DMS153 treated with DMSO at 0.1 percent for 48 hours (cell line): Measurements from ENCODE around the gene U2AF1.
"Not testable (repeated sequence)": the region's sequence is repeated elsewhere in the genome, so short reads cannot be mapped to it uniquely, and the experiment has no call there.

ENCODE experiments used
- DNase-seq: peaks from one replicate; lab custom pipeline; 2025; ENCODE audit not compliant: unreplicated experiment; lab: John Stamatoyannopoulos, UW

Gene U2AF1, protein sequence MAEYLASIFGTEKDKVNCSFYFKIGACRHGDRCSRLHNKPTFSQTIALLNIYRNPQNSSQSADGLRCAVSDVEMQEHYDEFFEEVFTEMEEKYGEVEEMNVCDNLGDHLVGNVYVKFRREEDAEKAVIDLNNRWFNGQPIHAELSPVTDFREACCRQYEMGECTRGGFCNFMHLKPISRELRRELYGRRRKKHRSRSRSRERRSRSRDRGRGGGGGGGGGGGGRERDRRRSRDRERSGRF

DNA sequence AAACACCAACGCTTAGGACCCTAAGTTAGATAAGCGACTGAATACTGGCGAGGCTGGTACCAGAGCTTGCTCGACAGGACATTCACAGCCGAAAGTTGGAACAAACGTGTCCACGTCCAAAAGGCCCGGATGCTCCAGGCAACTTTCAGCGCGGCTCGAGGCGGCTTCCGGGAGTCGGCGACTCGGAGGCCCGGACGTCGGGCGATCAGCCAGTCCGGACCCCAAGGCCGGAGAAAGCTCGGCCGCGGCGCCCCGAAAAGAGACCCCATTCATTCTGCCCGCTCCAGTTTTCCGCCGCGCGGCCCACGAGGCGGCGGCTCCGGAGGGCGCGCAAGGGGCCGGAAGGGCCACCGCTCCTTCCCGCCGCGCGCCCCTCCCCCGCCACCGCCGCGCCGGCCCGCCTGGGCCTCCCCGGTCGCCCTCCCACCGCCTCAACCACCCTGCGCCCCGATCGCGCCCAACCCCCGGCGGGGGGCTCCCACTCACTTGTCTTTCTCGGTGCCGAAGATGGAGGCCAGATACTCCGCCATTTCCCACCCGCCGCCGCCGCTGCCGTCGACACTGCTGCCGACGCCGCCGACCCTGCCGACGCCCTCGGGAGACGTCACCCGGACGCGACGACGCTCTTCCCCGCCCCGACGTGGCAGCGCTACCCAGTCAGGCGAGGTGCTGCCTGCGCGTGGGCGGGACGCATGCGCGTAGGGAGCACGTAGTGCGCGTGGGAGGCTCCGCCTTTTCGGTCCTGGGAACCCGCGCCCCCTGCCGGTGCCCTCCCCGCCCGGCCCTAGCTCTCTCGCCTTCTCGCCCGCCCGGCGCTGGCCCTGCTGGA, at the start of gene U2AF1:
U2AF1 (minus strand) TSS at position 606 of the 829 bp plus-strand sequence; CDS start at position 530, 76 bp downstream.
- not testable (repeated sequence) for DNase-seq

DNA sequence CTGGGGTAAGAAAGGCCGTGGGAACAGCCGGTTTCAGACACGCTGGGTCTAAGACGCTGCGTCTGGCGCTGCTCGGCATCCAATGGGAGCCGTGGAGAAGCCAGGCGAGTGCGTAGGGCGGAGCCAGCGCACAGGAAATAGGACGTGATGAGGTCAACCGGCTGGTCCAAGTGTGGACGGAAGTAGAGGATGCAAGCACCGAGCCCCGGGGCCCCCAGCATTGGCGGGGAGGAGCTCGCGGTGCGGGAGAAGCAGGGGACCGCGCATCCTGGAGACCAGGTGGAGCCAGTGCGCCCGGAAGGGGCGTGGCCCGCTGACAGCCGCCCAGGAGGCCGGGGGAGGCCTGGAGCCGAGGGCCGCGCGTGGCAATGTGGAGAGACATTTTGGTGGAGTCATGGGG, 46.2 kb upstream of the U2AF1 start:
- DNase-seq: not testable (repeated sequence)

DNA sequence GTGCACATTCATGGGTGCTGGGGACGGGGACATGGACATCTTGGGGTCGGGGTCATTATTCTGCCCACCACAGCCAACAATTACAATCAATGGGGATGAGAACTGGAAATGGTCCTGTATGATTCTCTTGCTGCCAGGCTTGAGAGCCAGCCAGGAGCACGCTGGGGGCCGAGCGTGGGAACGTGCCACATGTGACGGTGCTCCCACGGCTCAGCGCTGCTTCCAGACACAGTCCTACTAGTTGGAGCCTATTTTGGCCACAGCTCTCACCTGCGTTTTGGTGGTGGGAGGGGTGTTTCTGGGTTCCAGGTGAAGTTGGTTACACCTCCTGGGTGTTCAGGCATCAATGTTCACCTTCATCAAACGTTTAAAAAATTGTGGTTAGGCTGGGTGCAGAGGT, 42.0 kb upstream of the U2AF1 start:
- DNase-seq: not testable (repeated sequence)

DNA sequence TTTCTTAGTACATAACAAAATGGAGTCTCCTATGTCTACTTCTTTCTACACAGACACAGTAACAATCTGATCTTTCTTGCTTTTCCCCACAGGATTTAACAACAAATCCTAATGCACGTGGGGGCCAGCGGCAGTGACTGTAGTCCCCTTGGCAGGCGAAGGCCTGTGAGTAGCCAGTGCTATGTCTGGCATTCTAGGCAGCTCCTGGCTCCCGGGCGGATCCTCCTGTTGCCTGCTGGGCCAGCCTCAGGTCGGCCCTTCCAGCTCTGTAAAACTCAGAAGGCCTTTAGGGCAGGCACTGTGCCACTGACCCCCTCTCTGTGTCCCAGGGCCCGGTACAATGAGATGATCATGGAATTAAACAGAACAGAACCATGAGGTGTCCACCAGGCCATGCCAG, 40.6 kb upstream of the U2AF1 start:
- not testable (repeated sequence) for DNase-seq

DNA sequence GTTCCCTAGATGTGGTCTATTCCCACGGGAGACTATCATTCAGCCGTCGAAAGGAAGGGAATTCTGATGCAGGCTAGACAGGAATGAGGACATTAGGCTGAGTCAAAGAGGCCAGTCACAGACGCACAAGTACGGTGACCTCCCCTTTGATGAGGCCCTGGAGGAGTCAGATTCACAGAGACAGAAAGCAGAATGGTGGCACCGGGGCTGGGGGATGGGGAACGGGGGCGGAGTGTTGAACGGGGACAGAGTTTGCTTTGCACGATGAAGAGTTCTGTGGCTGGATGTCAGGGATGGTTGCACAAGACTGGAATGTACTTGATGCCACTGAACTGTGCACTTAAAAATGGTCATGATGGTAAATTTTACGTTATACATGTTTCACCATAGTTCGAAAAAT, 39.3 kb upstream of the U2AF1 start:
- DNase-seq: not testable (repeated sequence)

DNA sequence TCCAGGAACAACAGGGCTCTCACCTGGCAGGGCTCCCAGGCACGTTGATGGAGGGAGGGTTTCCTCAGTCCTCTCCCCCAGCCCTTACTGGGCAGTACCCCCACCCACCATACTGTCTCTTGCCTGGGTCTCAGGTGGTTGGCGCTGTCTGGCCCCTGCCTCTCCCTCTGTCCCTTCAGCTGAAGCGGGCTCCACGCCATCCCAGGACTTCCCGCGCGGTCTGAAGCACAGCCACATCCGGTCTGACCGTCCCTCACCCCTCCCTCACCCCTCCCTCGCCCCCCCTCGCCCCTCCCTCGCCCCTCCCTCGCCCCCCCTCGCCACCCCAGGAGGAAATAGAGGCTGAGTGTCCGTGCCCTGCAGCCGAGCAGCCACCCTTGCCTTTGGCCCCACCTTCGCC, 34.0 kb upstream of the U2AF1 start:
- not testable (repeated sequence) for DNase-seq

DNA sequence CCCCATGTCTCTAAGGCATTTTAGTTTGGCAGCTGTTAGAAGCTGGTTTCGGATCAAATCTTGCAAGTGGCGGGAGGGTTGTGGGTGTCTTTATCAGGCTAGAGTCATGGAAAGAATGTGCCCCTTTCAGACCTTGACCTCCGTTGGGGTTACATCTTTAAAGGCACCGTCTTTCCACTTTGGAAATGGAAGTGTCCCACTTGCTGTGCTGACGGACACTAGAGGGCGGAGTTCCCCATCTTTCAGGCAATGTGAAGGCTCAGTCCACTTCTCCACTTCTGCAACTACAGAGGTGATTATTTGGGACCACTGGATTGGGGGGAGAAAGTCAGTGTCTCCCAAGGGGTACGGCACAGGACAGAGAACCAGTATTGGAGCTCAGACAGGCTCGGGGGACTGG, 31.6 kb upstream of the U2AF1 start:
- DNase-seq: not testable (repeated sequence)

DNA sequence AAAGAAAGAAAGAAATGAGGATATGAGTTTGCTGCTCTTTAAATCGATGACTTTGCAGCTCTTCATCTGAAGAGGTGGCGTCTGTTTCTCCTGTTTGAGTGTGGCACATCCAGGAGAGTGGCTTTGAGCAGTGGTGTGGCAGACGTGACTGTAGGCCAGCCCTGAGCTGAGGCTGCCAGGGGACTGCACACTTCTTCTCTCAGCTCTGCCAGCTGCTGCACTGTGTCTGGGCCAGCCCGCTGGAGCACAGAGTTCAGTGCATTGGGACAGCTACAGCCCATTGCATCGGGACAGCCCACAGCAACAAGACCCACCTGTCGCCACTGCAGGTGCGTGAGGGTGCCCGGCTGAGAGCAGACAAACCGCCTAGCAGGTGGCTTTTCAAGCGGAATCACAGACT, 27.1 kb upstream of the U2AF1 start:
- DNase-seq: not testable (repeated sequence)

DNA sequence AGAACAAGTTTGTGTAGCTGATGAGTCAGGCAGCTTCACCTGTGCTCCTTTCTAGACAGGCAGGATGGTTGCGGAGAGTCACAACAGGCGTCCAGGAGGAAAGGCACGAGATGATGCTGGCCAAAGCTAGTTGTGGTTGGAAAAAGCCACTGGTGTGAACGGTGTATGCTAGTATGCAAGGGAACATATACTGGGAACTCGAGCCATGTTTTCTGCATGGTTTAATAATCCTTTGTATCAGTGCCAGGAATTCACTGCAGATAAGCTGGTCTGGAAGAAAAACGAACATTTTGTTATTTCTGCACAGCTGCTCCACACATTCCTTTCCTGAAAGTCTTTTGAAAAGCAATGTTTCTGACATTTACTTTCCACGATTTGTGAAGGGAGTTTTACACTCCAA, 22.7 kb upstream of the U2AF1 start:
- DNase-seq: not testable (repeated sequence)

DNA sequence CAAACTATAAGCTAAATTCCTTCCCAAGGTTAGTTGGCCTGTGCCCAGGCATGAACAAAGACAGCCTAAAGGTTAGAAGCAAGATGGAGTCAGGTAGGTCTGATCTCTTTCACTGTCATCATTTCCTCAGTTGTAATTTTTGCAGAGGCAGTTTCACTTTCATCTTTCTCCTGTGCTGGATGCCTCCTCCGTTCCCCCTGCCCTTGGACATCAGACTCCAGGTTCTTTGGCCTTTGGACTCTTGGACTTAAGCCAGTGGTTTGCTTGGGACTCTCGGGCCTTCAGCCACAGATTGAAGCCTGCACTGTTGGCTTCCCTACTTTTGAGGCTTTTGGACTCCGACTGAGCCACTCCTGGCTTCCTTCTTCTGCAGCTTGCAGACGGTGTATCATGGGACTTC, 8.6 kb upstream of the U2AF1 start:
- DNase-seq: not testable (repeated sequence)

DNA sequence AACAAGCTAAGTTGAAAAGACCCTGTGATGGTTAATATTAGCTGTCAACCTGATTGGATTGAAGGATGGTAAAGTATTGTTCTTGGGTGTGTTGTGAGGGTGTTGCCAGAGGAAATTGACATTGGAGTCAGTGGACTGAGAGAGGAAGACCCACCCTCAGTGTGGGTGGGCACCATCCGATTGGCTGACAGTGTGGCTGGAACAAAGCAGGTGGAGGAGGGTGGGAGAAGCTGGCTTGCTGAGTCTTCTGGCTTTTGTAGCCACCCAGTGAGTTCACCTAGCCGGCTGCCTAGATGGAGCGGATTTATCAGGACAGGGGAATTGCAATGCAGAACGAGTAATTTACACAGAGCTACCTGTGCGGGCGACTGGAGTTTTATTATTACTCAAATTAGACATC, 7.1 kb upstream of the U2AF1 start:
- DNase-seq: not testable (repeated sequence)

DNA sequence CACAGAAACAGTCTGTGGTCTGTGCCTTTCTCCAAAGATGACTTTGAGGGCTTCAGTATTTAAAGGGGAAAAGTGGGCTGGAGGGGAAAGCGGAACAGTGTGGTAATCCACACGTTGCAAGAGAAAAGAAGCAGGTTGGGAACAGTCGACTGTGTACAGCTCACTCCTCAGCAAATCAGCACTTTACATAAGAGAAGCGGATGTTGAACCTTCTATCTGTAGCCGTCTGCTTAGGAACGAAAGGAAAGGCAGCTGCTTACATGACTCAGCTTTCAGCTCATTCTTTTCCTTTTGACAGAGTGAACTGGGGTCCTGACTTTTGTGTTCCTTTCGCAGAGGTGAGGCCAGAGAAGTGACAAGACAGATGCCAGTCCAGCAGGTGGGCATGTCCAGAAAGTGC, 1.6 kb upstream of the U2AF1 start:
- not testable (repeated sequence) for DNase-seq

DNA sequence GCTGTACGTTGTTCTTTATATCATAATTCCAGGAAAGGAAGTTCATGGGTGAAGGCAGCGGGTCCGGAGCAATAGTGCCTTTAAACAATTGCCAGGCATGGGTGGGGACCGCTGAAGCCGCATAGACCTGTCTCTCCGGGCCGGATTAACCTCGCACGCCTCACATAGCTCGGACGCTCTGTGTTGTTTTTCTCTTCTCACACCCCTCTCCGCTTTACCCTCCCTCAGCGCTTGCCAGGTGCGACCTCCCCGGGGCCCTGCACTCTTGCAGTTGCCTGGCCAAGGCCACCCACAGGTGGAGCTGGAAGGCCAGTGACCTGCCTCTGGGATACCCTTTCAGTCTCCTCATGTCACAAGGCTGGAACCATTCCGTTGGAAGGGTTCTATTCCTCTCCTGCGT, 807 bp upstream of the U2AF1 start:
- not testable (repeated sequence) for DNase-seq

DNA sequence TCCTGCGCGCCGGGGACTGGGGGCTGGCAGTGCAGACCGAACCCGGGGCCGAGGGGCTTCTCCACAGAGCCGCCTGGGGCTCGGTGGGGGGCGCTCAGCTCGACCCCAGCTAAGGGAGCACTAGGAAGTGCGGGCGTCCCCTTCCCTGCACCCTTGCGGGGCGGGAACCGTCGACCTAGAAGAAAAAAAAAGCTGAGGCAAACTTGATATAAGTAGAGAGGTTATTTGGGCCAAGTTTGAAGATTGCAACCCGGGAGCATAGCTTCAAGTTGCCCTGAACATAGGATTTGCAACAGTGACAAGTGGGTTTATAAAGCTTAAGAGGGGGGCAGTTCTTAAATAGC, 396 bp upstream of the U2AF1 start:
- DNase-seq: not testable (repeated sequence)

DNA sequence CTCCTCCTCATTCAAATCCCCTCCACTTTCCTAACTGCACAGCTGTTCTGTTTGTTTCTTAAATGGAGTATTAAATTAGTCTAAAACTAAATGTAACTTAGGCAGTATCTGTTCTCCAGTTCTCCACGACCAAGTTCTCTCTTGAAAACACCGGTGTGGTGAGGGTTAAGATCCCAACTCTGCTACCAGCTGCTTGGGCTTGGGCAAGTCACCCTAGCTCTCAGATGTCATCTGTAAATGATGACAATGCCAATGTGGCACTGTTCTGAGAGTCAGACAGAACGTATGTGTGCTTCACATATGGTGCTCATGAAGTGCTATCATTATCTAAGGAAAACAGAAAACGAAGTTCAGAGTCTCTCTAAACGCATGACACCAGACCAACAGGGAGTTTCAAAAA, 2.7 kb downstream of the U2AF1 start:
- DNase-seq: not testable (repeated sequence)

DNA sequence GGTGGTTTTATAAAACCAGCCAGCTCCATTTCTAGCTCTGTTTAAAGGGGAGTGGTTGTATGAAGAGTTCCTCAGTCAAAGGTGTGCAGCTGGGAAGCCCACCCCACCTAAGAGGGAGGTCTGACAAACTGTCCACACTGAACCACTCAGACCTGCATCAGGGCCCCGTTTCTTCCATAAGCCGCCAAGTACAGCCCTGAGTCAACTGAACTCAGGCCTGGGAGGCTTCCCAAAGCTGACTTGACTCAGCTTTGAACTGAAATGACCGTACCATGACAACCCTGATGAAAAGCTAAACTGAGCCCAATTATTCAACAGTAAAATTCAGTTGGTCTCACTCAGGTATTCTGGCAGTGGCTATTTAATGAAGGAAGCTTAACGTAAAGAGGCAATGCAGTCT, 5.1 kb downstream of the U2AF1 start:
- not testable (repeated sequence) for DNase-seq

DNA sequence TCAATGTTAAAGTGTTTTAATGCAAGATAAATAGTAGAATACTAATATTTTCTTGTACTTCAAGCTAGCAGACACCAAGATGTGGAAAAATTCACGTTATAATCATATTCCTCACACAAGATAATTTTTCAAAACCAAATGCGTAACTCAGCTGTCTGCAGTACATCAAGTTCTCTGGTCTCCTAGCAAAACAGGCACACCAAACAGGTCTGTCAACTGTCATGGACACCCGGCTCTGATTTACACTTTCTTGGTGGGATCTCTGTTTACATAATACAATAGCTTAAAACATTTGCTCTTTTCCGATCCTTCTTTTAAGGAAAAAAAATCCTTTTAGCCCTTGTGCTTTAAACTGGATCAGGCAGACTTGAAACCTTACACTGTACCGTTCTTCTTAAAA, 5.7 kb downstream of the U2AF1 start:
- not testable (repeated sequence) for DNase-seq

DNA sequence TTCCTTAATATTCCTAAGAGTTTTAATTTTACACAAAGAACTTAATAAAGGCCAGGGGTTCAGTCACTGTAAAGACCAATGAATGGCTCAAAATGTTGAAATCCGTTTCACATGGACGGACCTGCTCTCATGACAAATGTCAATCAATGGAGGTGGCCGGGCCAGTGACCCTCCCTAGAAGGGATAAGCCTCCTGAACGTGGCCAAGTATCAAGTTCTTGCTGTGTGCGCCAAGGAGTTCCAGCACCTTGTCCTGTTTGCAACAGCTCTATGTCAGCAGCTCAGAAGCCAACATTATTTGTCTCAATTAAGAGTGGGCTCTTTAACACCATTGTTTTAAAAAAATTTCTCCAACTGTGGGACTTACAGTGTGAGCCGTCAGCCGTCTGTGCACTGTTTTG, 6.4 kb downstream of the U2AF1 start:
- DNase-seq: not testable (repeated sequence)

DNA sequence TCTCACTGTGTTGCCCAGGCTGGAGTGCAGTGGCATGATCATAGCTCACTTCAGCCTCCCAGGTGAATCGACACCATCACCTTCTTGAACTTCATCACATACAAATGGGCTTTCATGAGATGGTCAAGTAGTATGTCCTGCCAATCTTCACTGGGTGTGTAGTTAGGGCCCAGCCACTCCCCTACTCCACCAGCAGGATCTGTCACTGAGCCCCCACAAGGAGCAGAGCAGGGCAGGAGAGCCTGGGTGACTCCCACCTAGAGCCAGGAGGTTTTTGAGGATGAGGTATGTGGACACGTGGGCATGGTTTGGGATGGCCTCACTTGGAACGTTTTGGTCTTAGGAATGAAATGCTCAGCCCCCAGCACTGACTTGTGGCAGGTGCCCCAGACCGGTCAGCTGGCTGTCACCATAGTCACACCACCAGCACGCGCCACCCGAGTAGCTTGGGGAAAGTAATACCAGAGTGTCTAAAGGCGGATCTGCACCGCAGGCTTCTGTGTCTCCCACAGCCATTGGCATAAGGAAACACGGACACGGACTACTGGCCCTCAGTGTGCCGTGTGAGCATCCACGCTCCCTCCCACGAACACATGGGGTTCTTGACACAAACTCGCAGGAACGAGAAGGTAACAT, 15.3 kb downstream of the U2AF1 start:
- DNase-seq: not testable (repeated sequence)

DNA sequence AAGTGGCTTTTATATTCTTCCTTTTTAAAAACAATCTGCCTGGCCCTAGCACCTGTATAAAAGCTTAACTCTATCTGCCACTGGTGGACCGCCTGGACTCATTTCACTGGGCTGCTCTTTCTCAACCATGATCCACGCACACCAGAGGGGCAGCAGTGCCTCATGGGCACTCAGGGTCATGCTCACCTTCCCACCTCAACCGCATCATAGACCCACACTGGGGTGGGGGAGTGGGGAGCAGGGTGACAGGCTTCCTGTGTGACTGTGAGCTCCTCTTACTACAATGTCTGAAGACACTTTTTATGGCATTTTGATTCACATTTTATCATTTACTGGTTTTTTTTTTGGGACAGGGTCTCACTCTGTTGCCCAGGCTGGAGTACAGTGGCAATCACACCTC, 16.4 kb downstream of the U2AF1 start:
- not testable (repeated sequence) for DNase-seq

DNA sequence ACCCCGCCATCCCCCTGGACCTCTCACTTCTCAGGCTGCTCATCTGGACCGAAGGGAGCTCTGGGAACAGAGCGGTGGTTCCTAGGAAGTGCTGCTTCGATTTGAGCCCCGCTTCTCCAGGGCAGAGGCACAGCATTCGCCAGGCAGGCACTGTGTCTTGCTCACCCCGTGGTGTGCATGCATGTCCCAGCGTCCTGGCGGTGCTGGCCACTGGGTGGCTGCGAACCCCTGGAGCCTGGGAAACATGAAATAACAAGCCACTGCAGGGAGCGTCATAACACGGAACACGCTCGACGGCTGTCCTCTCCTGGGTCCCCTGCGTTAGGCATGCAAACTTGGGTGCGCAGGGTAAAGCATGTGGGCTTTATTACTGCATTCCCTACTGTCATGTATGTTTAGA, 17.9 kb downstream of the U2AF1 start:
- not testable (repeated sequence) for DNase-seq
